ENCODE results near the gene JAZF1.

GRCh38 chr7:28026237-28026636 lies 154.4 kb downstream of the JAZF1 start:
- TF ChIP-seq, protein P1, sequence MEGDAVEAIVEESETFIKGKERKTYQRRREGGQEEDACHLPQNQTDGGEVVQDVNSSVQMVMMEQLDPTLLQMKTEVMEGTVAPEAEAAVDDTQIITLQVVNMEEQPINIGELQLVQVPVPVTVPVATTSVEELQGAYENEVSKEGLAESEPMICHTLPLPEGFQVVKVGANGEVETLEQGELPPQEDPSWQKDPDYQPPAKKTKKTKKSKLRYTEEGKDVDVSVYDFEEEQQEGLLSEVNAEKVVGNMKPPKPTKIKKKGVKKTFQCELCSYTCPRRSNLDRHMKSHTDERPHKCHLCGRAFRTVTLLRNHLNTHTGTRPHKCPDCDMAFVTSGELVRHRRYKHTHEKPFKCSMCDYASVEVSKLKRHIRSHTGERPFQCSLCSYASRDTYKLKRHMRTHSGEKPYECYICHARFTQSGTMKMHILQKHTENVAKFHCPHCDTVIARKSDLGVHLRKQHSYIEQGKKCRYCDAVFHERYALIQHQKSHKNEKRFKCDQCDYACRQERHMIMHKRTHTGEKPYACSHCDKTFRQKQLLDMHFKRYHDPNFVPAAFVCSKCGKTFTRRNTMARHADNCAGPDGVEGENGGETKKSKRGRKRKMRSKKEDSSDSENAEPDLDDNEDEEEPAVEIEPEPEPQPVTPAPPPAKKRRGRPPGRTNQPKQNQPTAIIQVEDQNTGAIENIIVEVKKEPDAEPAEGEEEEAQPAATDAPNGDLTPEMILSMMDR (IDR thresholded peaks at IDR 0.05): no peak
- TF ChIP-seq ZFX (IDR thresholded peaks at IDR 0.05; ENCODE audit: borderline replicate concordance): no peak

Data from 22Rv1 (cell line).